ENCODE measurements around the gene OR4D9.

OR4D9 gene

GRCh38 chr11:59550842-59551658 lies 39.7 kb downstream of the OR4D9 start:
- DNase-seq (ENCODE audit: low read depth), result peak; percentile 89

- DNase-seq (ENCODE audit: low read depth), result peak; percentile 90
These were observed 40.6 kb downstream of the OR4D9 start for GRCh38 chr11:59551659-59552521.

GRCh38 chr11:59552844-59553243 lies 41.5 kb downstream of the OR4D9 start:
- no peak for DNase-seq (ENCODE audit: low read depth)

- no peak for DNase-seq (ENCODE audit: low read depth)
These were observed 42.0 kb downstream of the OR4D9 start for GRCh38 chr11:59553323-59553722.

- no peak for DNase-seq (ENCODE audit: low read depth)
These were observed 44.3 kb downstream of the OR4D9 start for GRCh38 chr11:59555601-59556114.

- DNase-seq (ENCODE audit: low read depth), result peak; percentile 92
These were observed 45.0 kb downstream of the OR4D9 start for GRCh38 chr11:59556115-59556916.

GRCh38 chr11:59556917-59557348 lies 45.6 kb downstream of the OR4D9 start:
- no peak for DNase-seq (ENCODE audit: low read depth)

GRCh38 chr11:59558270-59558643 lies 46.9 kb downstream of the OR4D9 start:
- DNase-seq (ENCODE audit: low read depth), result no peak

GRCh38 chr11:59559886-59560285 lies 48.5 kb downstream of the OR4D9 start:
- no peak for DNase-seq (ENCODE audit: low read depth)

- peak; percentile 78 for DNase-seq (ENCODE audit: low read depth)
These were observed 49.0 kb downstream of the OR4D9 start for GRCh38 chr11:59560290-59560701.

- peak; percentile 89 for DNase-seq (ENCODE audit: low read depth)
These were observed 49.5 kb downstream of the OR4D9 start for GRCh38 chr11:59560702-59561473.

- no peak for DNase-seq (ENCODE audit: low read depth)
These were observed 51.0 kb downstream of the OR4D9 start for GRCh38 chr11:59562292-59562691.
